ENCODE measurements around the gene SCGB1C1. TPM values are rescaled to one million over a fixed set of nuclear protein-coding genes. Genes with fewer than 3 reads are reported as not detected.

SCGB1C1 gene
- total RNA-seq: not detected

GRCh38 chr11:192674-193128 is at the start of gene SCGB1C1:
Gene SCGB1C1 (plus strand): TSS chr11:193078. CDS start chr11:193100, 22 bp downstream.

DNA sequence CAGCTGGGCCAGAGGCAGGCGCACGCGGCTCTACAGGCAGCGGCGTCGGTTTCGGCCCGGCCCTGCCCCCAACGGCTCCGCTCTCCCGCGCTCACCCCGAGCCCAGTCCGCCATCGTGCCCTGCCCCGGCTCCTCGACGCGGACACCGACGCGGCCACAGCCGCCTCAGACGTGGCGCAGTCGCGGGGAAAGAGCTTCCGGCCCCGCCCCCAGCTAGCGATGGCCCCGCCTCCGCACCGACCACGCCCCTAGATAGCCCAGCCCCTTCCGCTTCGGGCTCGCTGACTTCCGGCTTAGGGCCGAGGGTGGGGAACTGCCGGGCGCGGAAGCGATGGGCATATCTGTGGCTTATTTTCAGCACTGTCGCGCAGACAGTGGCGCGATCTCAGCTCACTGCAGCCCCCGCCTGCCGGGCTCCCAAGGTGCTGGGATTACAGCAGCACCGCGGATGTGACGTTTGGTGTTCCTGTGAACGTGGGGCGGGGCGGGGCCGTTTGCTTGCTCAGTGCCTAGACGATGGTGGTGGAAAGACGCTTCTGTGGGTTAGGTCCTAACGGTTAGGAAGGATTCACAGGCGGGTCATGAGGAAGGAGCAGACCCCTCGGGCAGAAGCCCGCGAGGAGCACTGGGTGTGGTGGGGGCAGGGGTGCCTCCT is 14.5 kb downstream of the SCGB1C1 start, which contains the start of the genes BET1L and RIC8A:
TSS of gene BET1L (minus strand) at position 192 of the 655 bp plus-strand sequence. CDS start at position 114, 78 bp downstream.
TSS of gene RIC8A (plus strand) at position 501 of the 655 bp plus-strand sequence. CDS start 1,147 bp downstream, outside the sequence.

GRCh38 chr11:235997-236773 is 43.3 kb downstream of the SCGB1C1 start, which contains the start of gene SIRT3:
Gene SIRT3 (minus strand): TSS chr11:236342. CDS start chr11:236328, 14 bp downstream.

DNA sequence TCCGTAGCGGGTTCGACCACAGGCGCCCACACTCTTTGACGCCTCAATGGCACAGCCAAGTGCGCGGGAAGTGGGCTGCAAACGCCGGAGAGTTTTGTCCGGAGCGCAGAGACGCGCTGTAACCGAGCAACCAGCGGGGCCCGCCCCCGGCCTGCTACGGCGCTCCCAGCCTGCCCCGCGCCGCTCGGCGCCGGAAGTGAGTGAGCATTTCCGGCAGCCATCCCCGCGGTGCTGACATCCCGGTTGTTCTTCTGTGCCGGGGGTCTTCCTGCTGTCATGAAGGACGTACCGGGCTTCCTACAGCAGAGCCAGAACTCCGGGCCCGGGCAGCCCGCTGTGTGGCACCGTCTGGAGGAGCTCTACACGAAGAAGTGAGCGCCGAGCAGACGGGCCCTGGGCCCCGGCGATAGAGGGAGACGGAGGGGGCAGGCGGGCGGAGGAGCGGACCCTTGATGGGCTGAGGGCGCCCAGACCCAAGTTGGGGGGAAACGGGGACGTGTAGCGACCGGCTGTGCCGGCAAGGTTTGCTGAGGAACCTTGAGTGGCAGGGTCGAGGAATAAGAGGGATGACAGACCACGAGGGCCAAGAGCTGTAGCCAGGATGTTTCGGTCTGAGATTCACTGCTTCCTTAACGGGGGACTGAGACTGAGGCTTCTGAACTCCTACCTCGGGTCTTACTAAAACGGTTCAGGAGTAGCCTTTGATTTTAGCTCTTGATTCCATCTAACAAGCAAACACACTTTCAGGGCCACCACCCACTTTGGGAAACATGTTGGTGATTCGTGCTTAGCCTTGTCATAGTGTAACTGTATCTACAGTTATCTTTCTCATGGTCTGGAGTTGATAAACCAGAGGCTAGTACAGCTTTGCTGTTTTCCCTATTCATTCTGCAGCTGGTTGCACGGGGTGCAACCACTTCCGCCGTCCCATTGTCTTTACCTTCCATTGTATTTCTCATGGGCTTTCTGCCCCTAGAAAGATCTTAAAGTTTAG is 44.2 kb downstream of the SCGB1C1 start, which contains the start of gene PSMD13:
TSS of gene PSMD13 (plus strand) at position 203 of the 994 bp plus-strand sequence. CDS start at position 277, 74 bp downstream.

Small RNAs within 50 kb of the gene (small RNA-seq; reads per million reads assigned to genes)
- not detected for gene RNU6-447P (ENCODE audit: low replicate concordance)

Other genes starting within 250 kb of the SCGB1C1 start
- gene BET1L, start 14.3 kb downstream of the SCGB1C1 start, total RNA-seq: 11.9 TPM
- gene RIC8A, start 14.6 kb downstream of the SCGB1C1 start, total RNA-seq: 84.5 TPM
- 23.8 TPM for gene SIRT3, start 43.3 kb downstream of the SCGB1C1 start, total RNA-seq
- gene PSMD13, start 43.9 kb downstream of the SCGB1C1 start, total RNA-seq: 68.9 TPM
- not detected for gene NLRP6, start 85.3 kb downstream of the SCGB1C1 start, total RNA-seq
- gene PGGHG, start 96.0 kb downstream of the SCGB1C1 start, total RNA-seq: 2.2 TPM
- gene IFITM5, start 106.4 kb downstream of the SCGB1C1 start, total RNA-seq: not detected
- gene IFITM2, start 114.7 kb downstream of the SCGB1C1 start, total RNA-seq: 3.1 TPM
- 1.3 TPM for gene IFITM1, start 121.0 kb downstream of the SCGB1C1 start, total RNA-seq
- 4.1 TPM for gene IFITM3, start 127.8 kb downstream of the SCGB1C1 start, total RNA-seq
- 163 TPM for gene B4GALNT4, start 176.4 kb downstream of the SCGB1C1 start, total RNA-seq
- gene PKP3, start 201.1 kb downstream of the SCGB1C1 start, total RNA-seq: not detected
- gene SIGIRR, start 221.9 kb downstream of the SCGB1C1 start, total RNA-seq: 6.6 TPM
- not detected for gene ANO9, start 248.9 kb downstream of the SCGB1C1 start, total RNA-seq

Measured in parietal lobe (tissue), 2 donors.